ENCODE measurements around the gene GADD45A. TPM values are rescaled to one million over a fixed set of nuclear protein-coding genes. Genes with fewer than 3 reads are reported as not detected.

The GADD45A gene
- total RNA-seq, 1 donor from 2014 or later, result 8.7 TPM

GRCh38 chr1:67648582-67649326, 36.2 kb upstream of the GADD45A start:
- CTCF ChIA-PET, result no interaction called here

GRCh38 chr1:67650061-67650460, 34.9 kb upstream of the GADD45A start:
- ATAC-seq (ENCODE audit: low read depth) (no peak), DNase-seq (no peak)
- no peak overlapping the region for H3K27ac Mint-ChIP-seq
- H3K9me3 Mint-ChIP-seq, result no peaks in the 10 kb centered on the region
- POLR2A ChIA-PET, result no interaction called here
- intact Hi-C loops (cut with micrococcal nuclease), result no loop called here
- no peak for TF ChIP-seq CTCF (IDR thresholded peaks at IDR 0.05)
- no peaks in the 10 kb centered on the region for H3K4me1 Mint-ChIP-seq
- H3K27me3 Mint-ChIP-seq, result peaks cover 7% of the 10 kb centered on the region
- CTCF ChIA-PET, result no interaction called here
- no peaks in the 10 kb centered on the region for H3K36me3 Mint-ChIP-seq (ENCODE audit: low read depth)
- H3K4me3 Mint-ChIP-seq, result no peak overlapping the region

More at GRCh38 chr1:67648582-67649326, 36.2 kb upstream of the GADD45A start:
- H3K9me3 Mint-ChIP-seq, result no peaks in the 10 kb centered on the region
- no peaks in the 10 kb centered on the region for H3K36me3 Mint-ChIP-seq (ENCODE audit: low read depth)
- ATAC-seq (ENCODE audit: low read depth), result no peak
- DNase-seq, result no peak
- no peak overlapping the region for H3K27ac Mint-ChIP-seq
- POLR2A ChIA-PET, result no interaction called here
- no peak for TF ChIP-seq CTCF (IDR thresholded peaks at IDR 0.05)
- peaks cover 5% of the 10 kb centered on the region for H3K27me3 Mint-ChIP-seq
- no peaks in the 10 kb centered on the region for H3K4me1 Mint-ChIP-seq
- intact Hi-C loops (cut with micrococcal nuclease), result no loop called here
- H3K4me3 Mint-ChIP-seq, result no peak overlapping the region

- Mint-ChIP-seq H3K27ac (no peak overlapping the region), H3K27me3 (peaks cover 7% of the 10 kb centered on the region), H3K9me3 (no peaks in the 10 kb centered on the region), H3K4me1 (no peaks in the 10 kb centered on the region), H3K4me3 (no peak overlapping the region), H3K36me3 (ENCODE audit: low read depth) (no peaks in the 10 kb centered on the region)
- POLR2A ChIA-PET, result no interaction called here
- no peak for ATAC-seq (ENCODE audit: low read depth)
- DNase-seq, result no peak
- intact Hi-C loops (cut with micrococcal nuclease), result no loop called here
- CTCF ChIA-PET, result no interaction called here
- TF ChIP-seq CTCF (IDR thresholded peaks at IDR 0.05), result no peak
Observed at GRCh38 chr1:67651031-67651430, 34.0 kb upstream of the GADD45A start.

GRCh38 chr1:67652800-67653199, 32.2 kb upstream of the GADD45A start:
- POLR2A ChIA-PET, result no interaction called here
- Mint-ChIP-seq H3K27ac (no peak overlapping the region), H3K27me3 (peaks cover 7% of the 10 kb centered on the region), H3K36me3 (ENCODE audit: low read depth) (no peaks in the 10 kb centered on the region), H3K4me3 (no peak overlapping the region), H3K9me3 (no peaks in the 10 kb centered on the region), H3K4me1 (no peaks in the 10 kb centered on the region)
- DNase-seq (no peak), ATAC-seq (ENCODE audit: low read depth) (no peak)
- CTCF ChIA-PET, result no interaction called here
- intact Hi-C loops (cut with micrococcal nuclease), result no loop called here
- no peak for TF ChIP-seq CTCF (IDR thresholded peaks at IDR 0.05)

- ATAC-seq (ENCODE audit: low read depth), result no peak
Observed at GRCh38 chr1:67653304-67653703, 31.7 kb upstream of the GADD45A start.

More at GRCh38 chr1:67653304-67653703, 31.7 kb upstream of the GADD45A start:
- Mint-ChIP-seq H3K4me1 (no peaks in the 10 kb centered on the region), H3K4me3 (no peak overlapping the region), H3K27me3 (peaks cover 7% of the 10 kb centered on the region), H3K9me3 (no peaks in the 10 kb centered on the region), H3K27ac (no peak overlapping the region), H3K36me3 (ENCODE audit: low read depth) (no peaks in the 10 kb centered on the region)
- CTCF ChIA-PET, result no interaction called here
- POLR2A ChIA-PET, result no interaction called here
- intact Hi-C loops (cut with micrococcal nuclease), result no loop called here
- no peak for TF ChIP-seq CTCF (IDR thresholded peaks at IDR 0.05)
- no peak for DNase-seq

Measured in activated B cell treated with CpG ODN at 0.5 μM for 24 hours (primary cell).